Skin epidermis (tissue), 12 donors: ENCODE measurements around the gene HDAC5.
"Not testable (repeated sequence)": the region's sequence is repeated elsewhere in the genome, so short reads cannot be mapped to it uniquely, and the experiment has no call there.

Source experiments
- H3K27ac ChIP-seq, 21 experiments: fragments of 200-600 bp; sonication (generic) in 11 of 21; one replicate each; pipeline ENCODE4 v1.5.0; 2020; ENCODE audit warnings: mild to moderate bottlenecking in 3 of 21, inconsistent platforms in 2 of 21, moderate library complexity in 2 of 21
- H3K4me3 ChIP-seq, 7 experiments: fragments of 200-600 bp; sonication (generic) in 2 of 7; one replicate each; pipeline ENCODE4 v1.5.0; 2020; ENCODE audit warnings: inconsistent platforms in 2 of 7, mild to moderate bottlenecking in 2 of 7, moderate library complexity in 1 of 7

HDAC5 gene

DNA sequence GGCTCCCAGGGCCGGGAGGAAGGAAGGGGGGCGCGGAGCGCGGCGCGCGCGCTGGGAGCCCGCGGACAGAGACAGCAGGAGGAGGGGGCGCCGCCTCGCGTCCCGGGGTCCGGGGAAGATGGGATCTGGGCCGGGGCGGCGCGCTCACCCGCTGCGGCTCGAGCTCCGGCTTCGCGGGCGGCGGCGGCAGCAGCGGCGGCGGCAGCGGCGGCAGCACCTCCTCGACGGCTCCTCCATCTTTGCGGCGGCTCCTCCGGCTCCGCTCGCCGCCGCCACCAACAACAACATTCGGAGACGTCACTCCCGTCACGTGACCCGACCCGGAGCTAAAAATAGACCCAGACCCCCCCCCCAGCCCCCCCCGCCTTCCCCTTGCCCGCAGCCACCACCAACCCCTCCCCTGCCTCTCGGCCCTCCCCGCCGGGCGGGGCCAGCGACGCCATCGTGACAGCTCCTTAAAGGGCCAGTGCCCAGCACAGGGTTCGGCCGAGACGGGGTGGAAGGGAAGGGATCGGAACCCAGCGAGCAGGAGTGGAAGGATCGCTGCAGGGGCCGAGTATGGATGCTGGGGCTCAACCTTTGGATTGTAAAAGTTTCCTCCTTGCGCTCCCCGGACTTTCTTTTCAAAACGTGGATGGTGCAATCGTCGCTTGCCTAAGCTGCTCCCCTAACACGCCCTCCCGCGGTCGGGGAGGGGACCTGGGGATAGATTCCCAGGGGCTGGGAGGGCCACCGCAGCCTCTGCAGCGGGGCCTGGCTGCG, at the start of gene HDAC5:
TSS of gene HDAC5 (minus strand) at position 286 of the 762 bp plus-strand sequence. CDS start 6,126 bp downstream, outside the sequence.
- Histone ChIP-seq H3K27ac (peak within 1 kb of the TSS; percentile 62 to 97 (median 93)), H3K4me3 (peak within 1 kb of the TSS; percentile 69 to 100 (median 94))

DNA sequence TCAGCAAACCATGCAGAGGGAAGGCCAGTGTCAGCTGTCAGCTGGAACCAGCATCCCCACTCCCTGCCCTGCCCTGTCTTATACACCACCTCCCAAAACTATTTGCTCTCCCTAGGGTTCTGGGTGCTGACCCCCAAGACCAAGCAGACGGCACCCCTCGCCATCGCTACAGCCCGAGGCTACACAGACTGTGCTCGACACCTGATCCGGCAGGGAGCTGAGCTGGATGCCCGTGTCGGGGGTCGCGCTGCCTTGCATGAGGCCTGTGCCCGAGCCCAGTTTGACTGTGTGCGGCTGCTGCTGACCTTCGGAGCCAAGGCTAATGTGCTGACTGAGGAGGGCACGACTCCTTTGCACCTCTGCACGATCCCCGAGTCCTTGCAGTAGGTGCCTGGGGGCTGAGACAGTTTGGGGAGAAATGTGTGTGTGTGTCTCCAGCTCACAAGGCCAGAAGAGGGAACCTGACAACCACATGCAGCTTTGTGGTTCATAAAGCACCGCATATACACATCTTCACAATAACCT, 48.6 kb upstream of the HDAC5 start:
- Histone ChIP-seq H3K4me3 (no peak overlapping the region), H3K27ac (no peak overlapping the region)

DNA sequence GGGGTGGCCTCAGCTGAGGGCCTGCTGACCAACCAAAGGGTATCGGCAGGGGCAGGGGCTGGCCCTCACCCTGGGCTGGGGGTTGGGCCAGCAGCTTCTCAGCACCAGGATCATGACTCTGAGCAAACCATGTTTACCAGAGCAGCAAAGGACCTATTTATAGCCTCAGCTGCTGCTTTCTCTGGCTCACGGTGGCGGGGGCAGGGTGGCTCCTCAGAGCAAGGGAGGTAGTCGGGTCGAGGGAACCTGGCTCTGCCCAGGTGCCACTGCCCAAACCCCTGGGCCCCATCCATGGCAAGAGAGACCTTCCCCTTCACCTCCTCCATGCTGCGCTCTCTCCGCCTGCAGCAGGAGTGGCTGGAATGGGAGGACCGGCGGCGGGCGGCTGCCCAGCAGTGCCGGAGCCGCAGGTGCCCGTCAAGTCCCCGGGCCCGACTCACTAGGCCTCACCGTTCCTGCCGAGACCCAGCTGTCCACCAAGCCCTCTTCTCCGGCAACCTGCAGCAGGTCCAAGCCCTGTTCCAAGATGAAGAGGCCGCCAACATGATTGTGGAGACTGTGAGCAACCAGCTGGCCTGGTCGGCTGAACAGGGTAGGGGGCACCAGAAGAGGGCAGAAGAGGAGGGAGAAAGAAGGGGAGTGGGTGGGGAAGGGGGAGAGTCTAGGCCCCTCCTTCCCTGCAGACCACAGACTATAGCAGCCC, 47.2 kb upstream of the HDAC5 start, which contains the start of gene ASB16:
TSS of gene ASB16 (plus strand) at position 206 of the 703 bp plus-strand sequence. CDS start at position 292, 86 bp downstream.
- H3K27ac ChIP-seq: no peak within 1 kb of the TSS
- H3K4me3 ChIP-seq: no peak within 1 kb of the TSS

DNA sequence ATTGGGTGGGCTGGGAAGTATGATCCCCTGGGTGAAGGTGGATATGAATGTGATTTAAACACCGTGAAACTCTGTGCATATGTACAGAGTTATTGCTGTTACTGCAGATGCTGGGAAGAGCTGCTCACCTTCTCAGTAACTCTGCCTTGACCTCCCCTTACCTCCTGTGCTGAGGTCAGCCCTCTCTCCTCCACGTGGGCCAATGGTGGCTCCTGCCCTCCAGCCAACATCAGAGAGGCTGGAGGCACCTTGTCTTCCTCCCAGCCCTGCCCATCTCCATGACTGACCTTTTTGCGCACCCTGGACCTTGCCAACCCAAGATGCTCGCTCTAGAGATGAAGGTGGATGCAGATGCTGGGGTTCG, 46.7 kb upstream of the HDAC5 start:
- no peak overlapping the region for H3K27ac ChIP-seq
- no peak overlapping the region for H3K4me3 ChIP-seq

DNA sequence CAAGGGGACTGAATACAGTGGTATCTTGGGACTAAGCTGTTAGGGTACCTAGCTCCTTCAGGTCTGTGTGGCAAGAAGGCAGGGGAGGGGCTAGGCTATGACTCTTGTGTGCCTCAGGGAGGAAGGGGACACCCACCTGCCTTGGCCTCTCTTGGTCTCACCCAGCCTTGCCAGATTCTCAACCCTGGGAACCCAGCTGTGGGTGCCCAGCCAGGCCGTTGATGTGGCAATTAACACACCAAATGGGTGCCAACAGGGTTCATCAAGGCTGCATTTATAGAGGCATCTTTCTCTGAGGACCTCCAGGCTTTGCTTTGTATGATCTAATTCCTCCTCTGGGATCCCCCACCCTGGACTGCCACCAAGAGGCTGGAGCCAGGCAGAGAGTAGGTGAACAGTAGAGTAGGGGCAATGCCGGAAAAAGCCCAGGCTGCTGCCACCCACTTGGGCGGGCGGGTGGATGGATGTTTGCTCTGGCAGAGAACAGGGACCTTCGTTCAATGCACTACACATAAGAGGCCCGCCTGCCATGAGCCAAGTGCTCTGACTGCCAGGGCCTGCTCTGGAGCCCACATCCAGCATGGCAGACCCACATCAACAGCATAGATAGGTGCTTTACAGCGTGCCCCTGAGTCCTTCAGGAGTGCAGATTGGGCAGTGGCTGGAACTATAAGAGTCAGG, 43.9 kb upstream of the HDAC5 start:
- Histone ChIP-seq H3K4me3 (no peak overlapping the region), H3K27ac (no peak overlapping the region)

DNA sequence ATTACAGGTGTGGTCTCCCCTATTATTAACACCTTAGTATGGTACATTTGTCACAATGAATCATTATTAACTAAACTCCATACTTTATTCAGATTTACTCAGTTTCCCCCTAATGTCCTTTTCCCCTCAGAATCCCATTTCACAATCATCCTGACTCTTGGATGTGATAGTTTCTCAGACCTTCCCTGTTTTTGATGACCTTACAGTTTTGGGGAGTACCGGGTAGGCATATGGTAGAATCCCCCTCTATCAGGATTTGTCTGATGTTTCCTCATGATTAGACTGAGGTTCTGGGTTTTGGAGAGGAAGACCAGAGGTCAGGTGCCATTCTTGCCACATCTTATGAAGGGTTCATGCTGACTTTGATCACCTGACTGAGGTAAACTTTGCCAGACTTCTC, 41.0 kb upstream of the HDAC5 start:
- H3K27ac ChIP-seq: no peak overlapping the region
- no peak overlapping the region for H3K4me3 ChIP-seq

DNA sequence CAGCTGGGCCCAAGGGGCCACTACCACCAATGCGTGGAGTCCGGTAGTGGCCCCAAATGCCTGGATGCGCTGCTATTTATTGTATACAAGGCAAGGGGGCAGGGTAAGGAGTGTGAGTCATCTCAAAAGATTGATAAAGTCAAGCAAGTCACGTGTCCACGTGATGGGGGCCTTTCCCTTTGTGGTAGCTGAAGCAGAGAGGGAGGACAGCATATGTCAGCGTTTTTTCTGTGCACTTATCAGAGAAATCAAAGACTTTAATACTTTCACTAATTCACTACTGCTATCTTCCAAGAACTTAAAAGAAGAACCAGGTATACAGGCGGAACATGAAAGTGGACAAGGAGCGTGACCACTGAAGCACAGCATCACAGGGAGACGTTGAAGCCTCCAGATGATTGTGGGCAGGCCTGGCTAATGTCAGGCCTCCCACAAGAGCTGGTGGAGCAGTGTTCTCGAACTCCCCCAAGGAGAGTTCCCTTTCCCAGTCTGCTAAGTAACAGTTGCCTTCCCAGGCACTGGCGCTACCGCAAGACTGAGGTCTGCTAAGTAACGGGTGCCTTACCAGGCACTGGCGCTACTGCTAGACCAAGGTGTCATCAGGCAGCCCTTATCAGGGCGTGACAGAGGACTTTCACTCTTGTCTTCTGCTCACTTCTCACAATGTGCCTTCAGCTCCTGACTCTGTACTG, 36.2 kb upstream of the HDAC5 start:
- Histone ChIP-seq H3K27ac (no peak overlapping the region), H3K4me3 (no peak overlapping the region)

DNA sequence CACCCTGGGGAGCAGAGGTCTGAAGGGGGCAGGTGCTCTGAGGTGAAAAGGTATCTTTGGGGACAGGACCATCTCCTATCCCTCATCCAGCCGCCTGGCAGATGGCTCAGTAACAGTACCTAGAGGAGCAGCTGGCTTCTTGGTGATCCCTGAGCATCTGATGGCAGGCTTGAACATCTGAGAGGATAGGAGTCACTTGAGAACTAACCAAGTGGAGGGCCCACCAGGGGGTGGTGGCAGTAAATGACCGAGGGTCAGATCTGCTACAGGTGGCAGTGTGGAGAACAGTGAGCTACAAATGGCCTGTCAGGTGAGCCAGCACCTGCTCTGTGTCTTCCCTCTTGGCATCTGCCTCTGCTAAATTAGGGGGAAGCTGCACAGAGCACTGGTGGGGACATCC, 32.0 kb upstream of the HDAC5 start:
- Histone ChIP-seq H3K27ac (no peak overlapping the region), H3K4me3 (no peak overlapping the region)

DNA sequence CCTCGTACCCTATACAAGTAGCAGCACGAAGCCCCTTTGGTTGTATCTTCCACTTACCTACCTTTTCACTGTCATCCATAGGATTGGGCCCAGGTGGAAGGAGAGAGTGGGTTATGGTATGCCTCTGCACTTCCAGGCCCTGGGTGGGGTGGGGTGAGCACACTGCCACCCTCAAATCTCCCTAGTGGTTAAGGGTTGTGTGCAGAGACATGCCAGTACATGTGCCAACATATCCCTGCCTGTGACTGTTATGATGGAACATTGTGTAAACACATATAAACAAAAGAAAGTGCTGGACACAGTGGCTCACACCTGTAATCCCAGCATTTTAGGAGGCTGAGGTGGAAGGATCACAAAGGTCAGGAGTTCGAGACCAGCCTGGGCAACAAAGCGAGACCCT, 29.4 kb upstream of the HDAC5 start:
- Histone ChIP-seq H3K27ac (no peak overlapping the region), H3K4me3 (no peak overlapping the region)

DNA sequence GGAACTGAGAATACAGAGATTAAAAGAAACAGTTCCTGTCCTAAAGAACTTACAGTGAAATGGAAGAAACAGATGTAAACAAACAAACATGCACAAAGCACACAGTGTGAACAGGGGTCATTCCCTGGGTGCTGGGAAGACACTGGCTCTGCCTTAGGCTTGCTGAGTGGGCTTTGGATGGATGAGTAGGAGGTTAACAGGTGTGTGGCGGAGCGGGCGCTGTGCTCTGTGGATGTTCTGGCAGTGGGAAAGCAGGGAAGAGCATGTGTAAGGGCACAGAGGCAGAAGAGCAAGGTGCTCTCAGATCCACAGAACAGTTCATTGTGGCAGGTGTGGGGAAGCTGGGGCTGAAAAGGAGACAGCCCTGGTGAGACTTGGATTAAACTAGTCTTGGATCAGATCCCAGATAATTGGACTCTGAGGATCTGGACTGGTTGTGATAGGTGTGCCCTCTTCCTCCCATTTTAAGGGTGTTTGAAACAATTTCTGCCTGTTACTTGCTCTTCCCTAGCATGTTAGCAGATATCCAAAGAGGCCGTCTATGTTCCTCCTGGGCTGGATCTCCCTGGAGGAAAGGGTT, 26.4 kb upstream of the HDAC5 start:
- Histone ChIP-seq H3K27ac (no peak overlapping the region), H3K4me3 (no peak overlapping the region)

DNA sequence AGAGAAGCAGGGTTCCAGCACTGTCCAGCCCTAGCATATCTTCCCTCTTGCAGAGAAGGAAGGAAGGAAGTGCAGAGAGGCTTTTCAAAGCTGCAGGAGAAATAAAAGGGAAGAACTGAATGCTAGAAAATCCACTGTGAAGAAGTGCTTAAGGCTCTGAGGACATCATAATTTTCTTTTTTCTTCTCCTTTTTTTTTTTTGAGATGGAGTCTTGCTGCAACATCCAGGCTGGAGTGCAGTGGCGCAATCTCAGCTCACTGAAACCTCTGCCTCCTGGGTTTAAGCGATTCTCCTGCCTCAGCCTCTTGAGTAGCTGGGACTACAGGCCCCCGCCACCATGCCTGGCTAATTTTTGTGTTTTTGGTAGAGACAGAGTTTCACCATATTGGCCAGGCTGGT, 25.6 kb upstream of the HDAC5 start:
- not testable (repeated sequence) for H3K27ac ChIP-seq, H3K4me3 ChIP-seq

DNA sequence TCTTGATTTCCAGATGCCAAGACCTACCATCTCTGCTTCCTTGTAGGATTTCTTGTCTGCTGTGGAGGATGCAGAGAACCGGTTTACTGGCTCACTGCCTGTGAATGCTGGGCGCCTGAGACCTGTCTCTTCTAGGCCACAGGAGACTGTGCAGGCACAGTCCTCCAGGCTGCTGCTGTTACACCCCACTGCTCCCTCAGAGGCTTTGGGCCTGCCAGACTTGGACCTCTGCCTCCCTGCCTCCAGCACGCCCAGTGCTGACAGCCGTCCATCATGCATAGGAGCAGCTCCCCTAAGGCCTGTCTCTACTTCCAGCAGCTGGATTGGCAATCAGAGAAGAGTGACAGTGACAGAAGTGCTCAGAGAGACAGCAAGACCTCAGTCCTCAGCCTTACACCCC, 24.4 kb upstream of the HDAC5 start:
- no peak overlapping the region for H3K27ac ChIP-seq
- no peak overlapping the region for H3K4me3 ChIP-seq

DNA sequence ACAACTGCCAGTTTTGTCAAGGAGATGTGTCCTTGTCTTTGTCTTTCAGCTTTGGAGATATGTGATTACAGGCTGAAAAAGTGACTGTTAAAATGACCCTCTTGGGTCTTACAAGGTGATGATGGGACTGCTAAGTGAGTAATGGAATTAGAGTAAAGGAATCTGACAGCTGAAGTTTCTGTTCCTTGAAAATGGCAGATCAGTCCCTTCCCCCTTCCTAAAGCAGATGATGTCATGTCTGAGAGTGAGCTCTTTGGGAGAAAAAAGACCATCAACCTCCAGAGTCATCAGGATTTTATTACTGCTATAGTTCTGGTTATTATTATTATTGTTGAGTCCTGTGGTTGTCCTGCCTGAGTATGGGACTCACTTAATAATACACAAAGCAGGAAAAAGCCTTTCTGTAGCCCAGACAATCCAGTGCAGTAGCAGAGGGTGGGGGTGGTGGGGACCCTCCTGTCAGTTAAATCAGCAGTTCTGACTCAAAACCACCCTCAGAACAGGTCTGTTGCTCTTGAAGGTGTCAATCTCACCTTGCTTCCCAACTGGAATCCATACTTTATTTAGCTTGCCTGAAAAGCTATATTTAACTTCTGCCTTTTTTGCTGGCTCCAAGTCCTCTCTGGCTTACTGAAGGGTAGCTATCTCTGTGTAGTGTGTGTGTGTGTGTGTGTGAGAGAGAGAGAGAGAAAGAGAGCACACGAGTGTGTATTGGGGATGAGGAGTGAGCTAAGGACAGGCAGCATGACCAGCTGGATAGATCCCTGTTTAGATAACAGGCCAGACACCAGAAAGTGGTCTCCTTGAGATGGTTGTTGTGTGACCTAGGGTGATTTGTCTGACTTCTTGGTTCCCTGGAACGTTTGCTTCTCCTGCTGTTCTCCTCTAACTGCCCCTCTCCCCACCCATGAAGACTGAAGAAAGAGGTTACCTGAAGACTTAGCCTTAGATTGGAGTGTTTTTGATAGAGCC, 23.2 kb upstream of the HDAC5 start:
- H3K4me3 ChIP-seq: no peak overlapping the region
- no peak overlapping the region for H3K27ac ChIP-seq

DNA sequence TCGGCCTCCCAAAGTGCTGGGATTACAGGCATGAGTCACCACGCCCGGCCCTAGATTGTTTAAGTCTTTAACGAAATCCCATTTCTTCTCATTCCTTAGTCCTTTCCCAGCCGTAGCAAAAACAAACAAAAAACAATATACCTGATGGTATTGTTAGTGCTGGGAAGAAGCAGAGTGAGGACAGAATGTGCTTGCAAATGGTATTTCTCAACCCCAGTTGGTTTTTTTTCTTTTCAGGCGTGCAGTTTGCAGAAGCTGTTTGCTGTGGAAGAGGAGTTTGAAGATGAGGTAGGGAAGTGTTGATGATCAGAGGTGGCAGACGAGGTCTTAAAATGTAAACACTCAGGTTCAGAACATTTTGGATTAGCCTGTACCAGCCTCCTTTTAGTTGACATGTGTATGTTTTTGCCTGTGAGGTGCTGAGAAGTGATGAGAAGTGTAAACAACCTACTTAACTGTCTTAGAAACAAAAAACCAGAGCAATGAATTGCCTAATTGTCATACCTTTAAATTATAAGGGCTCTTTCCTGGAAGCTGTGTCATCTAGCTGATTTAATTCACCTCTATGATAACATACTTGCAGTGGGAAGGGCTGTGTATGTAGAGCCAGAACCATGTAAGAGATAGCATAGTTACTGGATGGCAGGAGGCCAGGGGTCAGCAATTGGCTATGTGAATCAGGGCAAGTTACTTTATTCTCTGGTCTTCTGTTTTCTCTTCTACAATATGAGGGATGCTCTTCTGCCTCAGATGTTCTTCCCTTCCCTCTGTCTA, 21.7 kb upstream of the HDAC5 start:
- H3K4me3 ChIP-seq: no peak overlapping the region
- H3K27ac ChIP-seq: no peak overlapping the region

DNA sequence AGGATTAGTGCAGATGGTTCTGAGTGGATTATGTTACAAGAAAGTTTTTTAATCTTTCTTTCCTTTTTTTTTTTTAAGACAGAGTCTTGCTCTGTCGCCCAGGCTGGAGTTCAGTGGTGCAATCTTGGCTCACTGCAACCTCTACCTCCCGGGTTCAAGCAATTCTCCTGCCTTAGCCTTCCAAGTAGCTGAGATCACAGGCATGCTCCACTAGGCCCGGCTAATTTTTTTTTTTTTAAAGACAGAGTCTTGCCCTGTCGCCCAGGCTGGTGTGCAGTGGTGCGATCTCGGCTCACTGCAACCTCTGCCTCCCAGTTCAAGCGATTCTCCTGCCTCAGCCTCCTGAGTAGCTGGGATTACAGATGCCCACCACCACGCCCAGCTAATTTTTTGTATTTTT, 20.5 kb upstream of the HDAC5 start:
- H3K4me3 ChIP-seq, H3K27ac ChIP-seq: not testable (repeated sequence)

DNA sequence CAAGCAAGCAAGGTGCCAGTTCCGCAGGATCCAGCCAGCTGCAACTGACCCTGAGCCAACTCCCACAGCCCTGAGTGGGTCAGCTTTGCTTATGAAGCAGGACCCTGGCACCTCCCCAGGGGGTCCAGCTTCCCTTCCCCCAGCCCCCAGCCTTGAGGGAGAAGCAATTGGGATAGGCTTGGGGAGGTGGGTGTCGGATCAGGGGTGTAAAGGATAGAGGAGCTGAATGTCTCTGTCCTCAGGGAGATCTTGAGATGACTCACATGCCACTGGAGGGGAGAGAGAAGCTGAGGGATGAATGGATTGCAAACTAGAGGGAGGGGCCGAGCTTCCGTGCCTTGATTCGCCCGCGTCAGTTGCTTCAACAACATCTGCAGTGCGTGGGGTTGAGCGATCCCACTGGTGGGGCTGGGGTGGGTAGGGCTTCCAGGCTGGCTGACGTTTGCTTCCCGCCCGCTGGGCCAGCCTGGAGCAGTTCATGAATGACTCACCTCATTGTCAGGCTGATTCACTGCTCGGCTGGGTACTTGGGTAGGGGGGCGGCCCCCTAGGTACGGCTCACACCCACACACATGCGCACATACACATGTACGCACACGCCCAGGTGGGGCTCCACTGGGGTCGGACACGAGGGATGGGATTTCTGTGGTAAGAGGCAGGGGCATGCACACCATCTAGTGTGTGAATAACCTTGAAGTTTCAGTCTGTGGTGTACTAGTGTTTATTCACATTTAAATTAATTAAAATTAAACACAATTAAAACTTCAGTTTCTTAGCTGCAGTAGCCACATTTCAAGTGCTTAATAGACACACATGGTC, 14.7 kb upstream of the HDAC5 start:
- Histone ChIP-seq H3K4me3 (no peak overlapping the region), H3K27ac (peak overlapping the region in 18 of 21 experiments; percentile 37 to 88 (median 73))
